Forelimb muscle (tissue), 1 donor: Measurements from ENCODE around the gene LDHB. TPM values are rescaled to one million over a fixed set of nuclear protein-coding genes. Genes with fewer than 3 reads are reported as not detected.
A peak's percentile ranks its signal among the peaks of the same experiment; 100 is the strongest.
"Not testable (repeated sequence)": the region's sequence is repeated elsewhere in the genome, so short reads cannot be mapped to it uniquely, and the experiment has no call there.

ENCODE experiments used
- DNase-seq: peaks from one replicate; pipeline ENCODE4 v3.0.0-alpha.2; 2013; ENCODE audit warnings: low read depth
- polyA plus RNA-seq: library from polyadenylated mRNA; unstranded; fragments of 120-200 nt; gene quantifications from one replicate; pipeline ENCODE4 v1.2.1, GENCODE V29; 2013; ENCODE audit not compliant: insufficient read length

LDHB gene
- 734 TPM for polyA plus RNA-seq

GRCh38 chr12:21657326-21658077, at the start of gene LDHB:
TSS of gene LDHB (minus strand) at chr12:21657842. CDS start at chr12:21654671, 3,171 bp downstream.
- DNase-seq: peak; percentile 95

DNA sequence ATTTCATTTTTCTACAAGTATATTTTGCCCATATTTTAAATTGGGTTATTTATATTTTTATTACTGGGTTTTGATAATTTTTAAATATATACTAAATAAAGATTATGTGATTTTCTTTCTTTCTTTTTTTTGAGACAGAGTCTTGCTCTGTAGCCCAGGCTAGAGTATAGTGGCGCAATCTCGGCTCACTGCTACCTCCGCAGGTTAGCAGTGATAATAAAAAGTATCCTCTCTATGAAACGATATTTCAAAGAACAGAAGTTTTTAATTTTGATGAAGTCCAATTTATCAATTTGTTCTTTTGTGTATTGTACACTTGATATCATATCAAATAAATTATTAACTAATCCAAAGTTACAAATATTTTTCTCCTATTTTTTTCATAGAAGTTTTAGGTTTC, 47.2 kb upstream of the LDHB start:
- DNase-seq: no peak

DNA sequence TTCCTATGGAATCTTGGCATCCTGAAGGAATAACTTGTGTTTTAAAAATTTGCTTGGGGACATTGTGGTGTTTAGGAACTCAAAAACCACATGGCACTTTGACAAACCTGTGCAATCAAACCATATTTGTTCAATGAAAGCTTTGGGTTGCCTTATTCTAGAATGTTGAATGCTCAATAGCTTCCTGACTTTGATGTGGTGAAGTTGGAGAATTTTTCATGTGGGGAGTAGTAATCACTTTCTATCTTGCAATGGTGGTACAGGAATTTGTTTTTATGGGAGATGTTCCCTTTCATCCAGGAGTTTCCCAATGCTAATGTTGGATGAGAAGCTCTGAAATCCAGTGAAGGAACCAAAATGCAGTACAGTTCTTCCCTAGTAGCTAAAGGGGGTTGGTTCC, 42.2 kb upstream of the LDHB start:
- DNase-seq: no peak

- DNase-seq: no peak
Observed at GRCh38 chr12:21697904-21698630, 40.4 kb upstream of the LDHB start.

GRCh38 chr12:21696625-21697024, 39.0 kb upstream of the LDHB start:
- no peak for DNase-seq

- no peak for DNase-seq
Observed at GRCh38 chr12:21695986-21696385, 38.3 kb upstream of the LDHB start.

GRCh38 chr12:21694660-21695059, 37.0 kb upstream of the LDHB start:
- DNase-seq: no peak

GRCh38 chr12:21691515-21691914, 33.9 kb upstream of the LDHB start:
- no peak for DNase-seq

GRCh38 chr12:21690704-21691368, 33.2 kb upstream of the LDHB start:
- DNase-seq: no peak

GRCh38 chr12:21683115-21683514, 25.5 kb upstream of the LDHB start:
- DNase-seq: no peak

GRCh38 chr12:21678959-21679358, 21.3 kb upstream of the LDHB start:
- no peak for DNase-seq

GRCh38 chr12:21677622-21678277, 20.1 kb upstream of the LDHB start:
- no peak for DNase-seq

GRCh38 chr12:21677204-21677603, 19.6 kb upstream of the LDHB start:
- no peak for DNase-seq

DNA sequence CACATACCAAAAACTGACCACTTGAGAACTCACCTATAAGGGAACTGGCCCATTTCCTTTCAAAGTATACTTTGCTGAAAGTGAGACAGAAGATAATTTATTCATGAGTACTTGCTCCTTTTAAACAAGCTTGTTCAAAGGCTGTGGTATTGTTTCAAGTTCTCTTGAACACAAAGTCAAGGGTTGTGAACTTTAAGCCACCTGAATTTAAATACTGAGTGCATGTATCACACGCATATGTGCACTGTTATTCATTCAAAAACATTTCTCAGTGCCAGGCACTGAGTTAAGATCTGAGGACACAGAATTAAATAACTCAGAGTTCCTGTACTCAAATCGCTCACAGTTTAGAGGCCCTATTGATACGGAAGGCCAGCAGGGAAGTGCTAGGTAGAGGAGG, 19.1 kb upstream of the LDHB start:
- no peak for DNase-seq

- DNase-seq: no peak
Observed at GRCh38 chr12:21675641-21676040, 18.0 kb upstream of the LDHB start.

DNA sequence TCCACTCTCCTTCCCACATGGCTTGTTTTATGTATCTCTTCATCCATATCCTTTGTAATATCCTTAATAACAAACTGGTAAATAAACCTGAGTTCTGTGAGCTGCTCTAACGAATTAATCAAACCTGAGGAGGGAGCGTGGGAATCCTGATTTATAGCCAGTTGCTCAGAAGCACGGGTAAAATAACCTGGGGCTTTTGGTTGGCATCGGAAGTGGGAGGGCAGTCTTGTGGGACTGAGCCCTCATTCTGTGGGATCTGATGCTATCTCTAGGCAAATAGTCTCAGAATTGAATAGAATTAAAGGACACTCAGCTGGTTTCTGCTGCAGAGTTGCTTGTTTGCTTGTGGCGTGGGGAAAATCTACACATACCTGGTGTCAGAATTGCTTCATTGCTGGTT, 17.5 kb upstream of the LDHB start:
- DNase-seq: no peak

DNA sequence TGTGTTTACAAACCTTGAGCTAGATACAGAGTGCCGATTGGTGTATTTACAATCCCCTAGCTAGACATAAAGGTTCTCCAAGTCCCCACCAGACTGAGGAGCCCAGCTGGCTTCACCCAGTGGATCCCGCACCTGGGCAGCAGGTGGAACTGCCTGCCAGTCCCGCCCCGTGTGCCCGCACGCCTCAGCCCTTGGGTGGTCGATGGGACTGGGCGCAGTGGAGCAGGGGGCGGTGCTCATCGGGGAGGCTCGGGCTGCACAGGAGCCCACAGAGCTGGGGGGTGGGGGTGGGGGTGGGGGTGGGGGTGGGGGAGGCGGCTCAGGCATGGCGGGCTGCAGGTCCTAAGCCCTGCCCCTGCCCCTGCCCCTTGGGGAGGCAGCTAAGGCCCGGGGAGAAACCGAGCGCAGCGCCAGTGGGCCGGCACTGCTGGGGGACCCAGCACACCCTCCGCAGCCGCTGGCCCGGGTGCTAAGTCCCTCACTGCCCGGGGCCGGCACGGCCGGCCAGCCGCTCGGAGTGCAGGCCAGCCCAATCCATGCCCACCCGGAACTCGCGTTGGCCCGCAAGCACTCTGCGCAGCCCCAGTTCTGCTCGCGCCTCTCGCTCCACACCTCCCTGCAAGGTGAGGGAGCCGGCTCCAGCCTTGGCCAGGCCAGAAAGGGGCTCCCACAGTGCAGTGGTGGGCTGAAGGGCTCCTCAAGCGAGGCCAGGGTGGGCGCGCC, 16.3 kb upstream of the LDHB start:
- DNase-seq: not testable (repeated sequence)

- no peak for DNase-seq
Observed at GRCh38 chr12:21672146-21672545, 14.5 kb upstream of the LDHB start.

GRCh38 chr12:21666722-21667121, 9.1 kb upstream of the LDHB start:
- DNase-seq: no peak

DNA sequence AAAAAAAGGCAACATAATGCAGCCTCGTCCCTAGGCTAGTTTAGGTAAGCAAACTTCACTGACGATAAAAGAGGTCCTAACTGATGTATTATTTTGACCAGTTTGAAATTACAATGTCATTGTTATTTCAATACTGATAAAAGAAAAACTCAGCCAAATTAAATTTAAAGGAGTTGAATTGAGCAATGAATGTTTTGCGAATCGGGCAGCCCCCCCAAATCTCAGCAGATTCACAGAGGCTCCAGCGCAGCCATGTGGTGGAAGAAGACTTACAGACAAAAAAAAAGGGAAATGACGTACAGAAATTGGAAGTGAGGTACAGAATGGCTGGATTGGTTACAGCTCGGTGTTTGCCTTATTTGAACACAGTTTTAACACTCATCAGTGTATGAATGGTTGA, 8.2 kb upstream of the LDHB start:
- DNase-seq: no peak

DNA sequence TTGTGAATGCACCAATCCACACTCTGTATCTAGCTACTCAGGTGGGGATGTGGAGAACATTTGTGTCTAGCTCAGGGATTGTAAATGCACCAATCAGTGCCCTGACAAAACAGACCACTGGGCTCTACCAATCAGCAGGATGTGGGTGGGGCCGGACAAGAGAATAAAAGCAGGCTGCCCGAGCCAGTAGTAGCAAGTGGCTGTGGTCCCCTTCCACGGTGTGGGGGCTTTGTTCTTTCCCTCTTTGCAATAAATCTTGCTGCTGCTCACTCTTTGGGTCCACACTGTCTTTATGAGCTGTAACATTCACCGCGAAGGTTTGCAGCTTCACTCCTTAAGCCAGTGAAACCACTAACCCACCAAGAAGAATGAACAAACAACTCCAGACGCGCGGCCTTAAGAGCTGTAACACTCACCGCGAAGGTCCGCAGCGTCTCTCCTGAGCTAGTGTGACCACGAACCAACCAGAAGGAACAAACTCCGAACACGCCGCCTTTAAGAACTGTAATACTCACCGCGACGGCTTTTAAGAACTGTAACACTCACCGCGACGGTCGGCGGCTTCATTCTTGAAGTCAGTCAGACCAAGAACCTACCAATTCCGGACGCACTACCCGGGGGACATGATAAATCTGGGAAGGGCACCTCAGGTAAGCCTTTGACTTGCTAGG, 4.6 kb upstream of the LDHB start:
- no peak for DNase-seq
